NCI-H1694 (cell line): ENCODE measurements around the gene CEP68.
"Not testable (repeated sequence)": the region's sequence is repeated elsewhere in the genome, so short reads cannot be mapped to it uniquely, and the experiment has no call there.

Source experiments
- DNase-seq: peaks from one replicate; lab custom pipeline; 2025; lab: John Stamatoyannopoulos, UW

The CEP68 gene

DNA sequence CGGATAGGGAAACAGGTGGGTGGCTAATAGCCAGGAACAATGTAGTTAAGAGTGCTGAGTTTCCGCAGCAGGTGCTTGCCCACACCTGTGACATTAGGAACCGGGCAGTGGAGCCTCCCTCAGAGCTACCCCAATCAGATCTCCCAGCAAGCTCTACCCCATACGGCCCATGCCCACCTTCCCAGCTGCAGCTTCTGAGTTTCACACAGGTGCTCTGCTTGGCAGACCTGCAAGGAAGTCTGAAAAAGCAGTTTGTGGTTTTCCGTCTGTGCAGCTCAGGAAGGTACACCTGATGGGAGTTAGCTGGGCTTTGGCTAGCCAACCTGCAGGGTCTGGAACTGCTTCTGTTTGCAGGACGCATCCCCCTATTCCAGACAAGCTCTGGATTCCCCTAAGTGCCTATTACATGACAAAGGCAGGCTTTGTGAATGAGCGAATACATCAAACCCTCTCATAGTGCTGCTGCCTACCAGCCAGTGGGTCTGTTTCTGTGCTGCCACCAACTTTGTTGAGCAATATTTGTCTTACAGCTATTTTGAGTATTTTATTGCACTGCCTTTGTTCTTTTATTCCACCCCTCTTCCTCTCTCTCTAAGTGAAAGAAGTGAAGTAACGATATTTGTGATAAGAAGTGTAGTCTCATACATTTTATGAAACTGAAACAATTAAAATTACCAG is 24.7 kb upstream of the CEP68 start:
- DNase-seq, result no peak

DNA sequence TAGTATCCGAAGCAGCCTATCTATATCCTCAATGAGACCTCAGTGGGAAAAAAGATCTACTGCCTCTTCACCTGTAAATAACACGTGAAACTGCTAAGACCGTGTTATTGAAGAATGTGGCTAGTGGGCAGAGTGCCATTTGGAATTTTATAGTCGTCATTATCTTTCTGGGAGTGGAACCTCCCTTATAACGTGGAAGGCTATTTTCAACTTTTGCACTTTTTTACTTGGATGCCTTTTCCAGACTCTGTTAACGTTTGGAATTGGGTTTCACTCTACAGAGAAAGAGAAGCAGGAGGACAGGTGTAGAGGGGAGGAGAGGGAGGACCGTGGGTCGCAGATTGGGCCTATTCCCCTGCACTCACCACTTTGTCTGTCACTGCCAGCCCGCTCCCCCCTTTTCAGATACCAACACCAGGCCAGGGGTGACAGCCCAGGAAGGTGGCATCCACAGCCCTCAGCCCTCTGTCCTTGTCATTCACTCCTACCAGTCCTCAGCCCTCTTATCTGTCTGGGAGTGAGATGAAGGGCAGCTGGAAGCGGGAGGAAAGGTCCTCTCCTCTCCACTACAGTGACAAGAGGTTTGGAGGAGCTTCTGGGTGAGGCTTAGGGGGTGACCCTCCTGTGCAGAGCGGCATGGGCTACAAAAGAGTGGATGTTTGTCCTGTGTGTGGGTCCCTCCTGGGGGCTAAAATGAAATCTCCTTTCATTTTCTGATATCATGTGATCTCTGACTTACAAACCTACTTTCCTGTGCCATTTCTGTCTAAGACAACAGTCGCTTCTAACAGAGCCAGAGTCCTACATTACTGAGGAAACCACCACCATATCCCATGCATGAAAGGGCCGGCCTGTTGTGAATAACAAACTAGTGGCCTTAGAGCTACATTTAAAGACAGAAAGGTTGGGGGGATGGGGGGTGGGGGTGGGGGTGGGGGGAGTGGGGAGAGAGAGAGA is 23.9 kb upstream of the CEP68 start:
- no peak for DNase-seq

DNA sequence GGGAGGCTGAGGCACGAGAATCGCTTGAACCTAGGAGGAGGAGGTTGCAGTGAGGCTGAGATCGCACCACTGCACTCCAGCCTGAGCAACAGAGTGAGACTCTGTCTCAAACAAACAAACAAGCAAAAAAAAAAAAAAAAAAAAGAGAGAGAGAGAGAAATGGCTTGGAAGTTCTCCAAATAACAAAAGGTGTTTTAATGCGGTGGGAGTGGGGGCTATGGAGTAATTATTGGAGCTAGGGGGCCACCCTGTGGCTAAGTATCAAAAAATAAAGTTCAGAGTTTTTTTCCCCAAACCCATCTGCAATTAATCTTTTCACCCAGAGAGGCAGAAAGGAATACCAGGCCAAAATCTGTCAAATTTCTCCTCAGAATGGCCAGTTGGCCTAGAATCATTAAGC is 23.0 kb upstream of the CEP68 start:
- peak; percentile 60 for DNase-seq

DNA sequence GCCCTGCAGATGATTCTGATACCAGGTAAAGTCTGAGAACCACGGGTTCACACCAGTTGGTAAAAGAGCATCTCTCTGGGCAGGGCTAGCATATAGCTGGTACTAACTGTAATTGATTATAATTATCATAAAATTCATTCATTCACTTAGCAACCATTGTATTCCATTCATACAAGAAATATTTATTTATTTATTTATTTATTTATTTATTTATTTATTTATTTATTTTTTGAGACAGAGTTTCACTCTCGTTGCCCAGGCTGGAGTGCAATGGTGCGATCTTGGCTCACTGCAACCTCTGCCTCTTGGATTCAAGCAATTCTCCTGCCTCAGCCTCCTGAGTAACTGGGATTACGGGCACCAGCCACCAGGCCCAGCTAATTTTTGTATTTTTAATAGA is 22.5 kb upstream of the CEP68 start:
- DNase-seq, result not testable (repeated sequence)

DNA sequence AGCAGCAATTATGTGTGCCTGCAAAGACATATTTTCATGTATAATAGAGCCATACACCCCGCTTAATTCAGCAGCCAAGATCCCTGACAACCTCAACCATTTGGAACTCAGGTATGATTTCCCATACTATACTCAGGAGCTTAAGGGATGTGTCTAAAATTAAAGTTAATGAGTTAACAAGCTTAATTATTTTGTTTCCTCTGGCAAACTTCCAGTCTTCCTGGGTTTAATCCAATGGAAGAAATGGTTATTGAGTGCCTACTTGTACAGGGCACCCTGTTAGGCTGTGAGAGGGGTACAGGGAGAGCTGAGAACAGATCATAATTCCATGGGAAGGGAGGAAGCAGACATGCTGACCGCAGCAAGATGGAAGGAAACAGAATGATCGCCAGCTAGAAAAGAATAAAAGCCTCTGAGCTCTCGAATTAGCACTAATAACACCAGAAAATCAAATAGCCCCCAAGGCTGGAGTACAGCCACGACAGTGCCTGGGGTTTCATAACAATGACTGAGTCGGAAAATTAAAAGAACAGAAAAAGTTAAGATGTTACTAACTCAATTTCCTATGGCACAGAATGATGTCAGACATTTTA is 20.8 kb upstream of the CEP68 start:
- no peak for DNase-seq

DNA sequence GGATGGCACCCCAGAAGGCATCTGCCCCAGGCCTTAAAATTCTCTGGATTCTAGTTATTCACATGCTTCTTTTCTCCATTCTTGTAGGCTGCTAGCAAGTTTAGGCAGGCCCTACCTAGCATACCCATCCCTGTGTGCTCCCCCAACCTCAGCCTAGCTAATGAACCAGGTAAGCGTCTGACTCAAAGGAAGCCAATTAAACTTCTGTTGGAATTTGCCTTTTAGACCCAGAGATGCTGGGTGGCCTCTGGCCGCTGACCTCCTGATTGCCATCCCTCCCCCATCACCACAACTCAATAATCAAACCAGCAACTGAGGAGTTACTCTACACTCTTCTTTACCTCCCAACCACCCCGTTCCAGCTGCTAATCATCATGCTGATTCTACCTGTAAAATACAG is 19.0 kb upstream of the CEP68 start:
- DNase-seq, result no peak

DNA sequence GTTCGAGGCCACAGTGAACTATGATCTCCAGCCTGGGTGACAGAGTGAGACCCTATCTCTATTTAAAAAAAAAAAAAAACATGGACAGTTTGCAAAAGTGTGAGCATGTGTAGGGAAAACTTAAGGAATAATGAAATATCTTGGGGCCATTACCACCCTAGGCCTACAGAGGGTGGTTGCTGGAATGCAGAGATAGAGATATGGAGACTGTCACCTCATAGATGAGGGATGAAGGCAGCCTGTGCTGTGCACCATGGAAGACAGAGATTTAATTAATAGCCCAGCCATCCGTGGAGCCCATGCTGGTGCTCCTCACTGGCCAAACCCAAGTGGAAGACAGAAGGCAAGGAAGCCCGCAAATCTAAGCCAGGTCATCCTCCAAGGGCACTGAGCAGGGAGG is 16.6 kb upstream of the CEP68 start:
- DNase-seq, result no peak

DNA sequence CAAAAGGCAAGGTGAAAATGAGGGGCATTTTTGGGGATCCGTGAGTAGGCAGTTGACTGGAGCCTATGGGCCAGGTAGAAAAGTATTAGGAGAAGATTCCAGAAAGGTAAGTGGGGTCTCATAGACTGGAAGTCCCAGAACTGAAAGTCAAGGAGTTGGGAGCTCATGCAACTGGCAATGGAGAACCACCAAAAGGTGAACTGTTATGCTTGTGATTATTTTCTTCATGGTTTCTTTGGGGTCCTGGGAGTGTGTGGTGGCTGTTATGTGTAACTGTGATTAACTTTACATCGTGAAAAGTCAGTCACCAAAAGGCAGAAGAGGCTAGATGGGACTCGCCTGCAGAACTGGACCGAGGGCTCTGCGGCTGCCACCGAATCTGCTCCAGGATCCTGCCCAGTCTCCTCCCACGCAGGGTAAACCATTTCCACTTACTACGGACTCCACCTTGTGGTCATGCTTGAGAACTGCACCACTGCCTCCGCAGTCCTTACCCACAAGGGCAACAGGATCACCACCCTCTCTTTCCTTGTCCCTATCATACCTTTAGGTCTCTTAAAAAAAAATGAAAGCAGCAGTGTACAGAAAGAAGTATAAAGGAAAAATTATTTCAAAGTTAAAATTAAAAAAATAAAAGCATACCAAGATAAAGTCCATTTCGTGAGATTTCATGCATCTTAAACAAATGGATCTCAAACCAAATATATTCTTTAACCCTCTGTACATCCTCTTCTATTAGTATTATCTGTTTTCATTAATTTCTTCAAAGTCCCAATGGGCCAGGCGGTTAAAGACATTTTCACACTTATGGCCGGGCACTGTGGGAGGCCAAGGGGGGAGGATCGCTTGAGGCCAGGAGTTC is 15.6 kb upstream of the CEP68 start:
- peak; percentile 70 for DNase-seq

DNA sequence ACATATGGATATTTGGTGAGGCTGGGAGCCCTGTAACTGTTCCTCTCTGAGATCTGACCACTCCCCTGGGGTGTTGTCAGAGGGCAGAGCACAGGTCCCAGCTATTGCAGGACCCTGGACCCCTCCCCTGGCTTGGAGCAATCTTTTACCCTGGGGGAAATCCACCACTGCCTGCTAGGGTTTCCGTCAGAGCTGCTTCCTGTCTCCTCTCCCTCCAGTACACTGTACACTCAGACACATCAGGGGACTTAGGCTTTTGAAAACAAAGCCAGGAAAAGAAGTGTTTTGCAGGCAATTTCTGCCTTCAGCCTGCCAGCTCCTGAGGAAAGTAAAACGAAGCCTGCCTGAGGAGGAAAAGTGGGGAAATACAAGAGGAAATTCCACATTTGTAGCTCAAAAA is 13.2 kb upstream of the CEP68 start:
- no peak for DNase-seq

DNA sequence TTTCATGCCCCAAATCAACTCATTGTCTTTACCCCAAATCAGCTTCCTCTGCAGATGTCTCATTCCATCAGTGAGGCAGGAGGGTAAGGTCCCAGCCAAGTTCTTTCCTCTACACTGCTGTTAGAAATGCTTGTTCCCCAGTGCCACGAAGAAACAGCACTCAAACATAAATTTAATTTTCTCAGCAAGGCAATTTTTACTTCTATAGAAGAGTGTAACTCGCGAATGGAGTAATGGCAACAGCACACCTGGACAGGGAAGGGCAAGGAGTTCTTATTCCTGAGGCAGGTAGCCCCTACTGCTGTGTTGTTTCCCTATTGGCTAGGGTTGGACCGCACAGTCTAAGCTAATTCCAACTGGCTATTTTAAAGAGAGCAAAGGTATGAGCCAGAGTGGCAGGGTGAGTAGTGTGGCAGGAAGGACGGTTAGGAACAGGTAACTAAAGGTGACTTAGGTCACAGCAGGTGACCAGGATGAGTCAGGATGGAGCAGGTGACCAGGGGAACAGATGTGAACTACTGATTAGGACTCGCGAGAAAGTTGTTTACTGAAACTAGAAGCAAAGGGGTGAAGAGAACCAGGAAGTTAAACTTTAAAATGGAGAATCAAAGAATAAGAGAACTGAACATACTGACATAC is 12.0 kb upstream of the CEP68 start:
- no peak for DNase-seq

DNA sequence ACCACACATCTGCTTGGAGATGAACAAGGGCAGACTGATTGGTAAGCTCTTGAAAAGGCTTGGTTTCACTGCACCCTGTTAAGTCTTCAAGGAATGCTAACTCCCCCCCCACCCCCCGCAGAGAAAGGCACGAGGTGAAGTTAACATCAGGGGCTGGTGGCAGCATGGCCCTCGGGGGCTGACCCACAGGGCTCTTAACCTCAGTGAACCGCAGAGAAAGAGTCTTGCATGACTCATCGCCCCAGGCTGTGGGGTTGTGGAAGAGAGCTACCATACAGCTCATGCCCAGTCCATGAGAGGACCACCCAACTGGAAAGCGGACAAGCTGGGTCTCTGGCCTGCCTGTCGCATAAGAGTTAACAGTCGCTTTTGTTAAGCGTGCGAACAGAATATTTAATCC is 10.6 kb upstream of the CEP68 start:
- DNase-seq, result no peak

DNA sequence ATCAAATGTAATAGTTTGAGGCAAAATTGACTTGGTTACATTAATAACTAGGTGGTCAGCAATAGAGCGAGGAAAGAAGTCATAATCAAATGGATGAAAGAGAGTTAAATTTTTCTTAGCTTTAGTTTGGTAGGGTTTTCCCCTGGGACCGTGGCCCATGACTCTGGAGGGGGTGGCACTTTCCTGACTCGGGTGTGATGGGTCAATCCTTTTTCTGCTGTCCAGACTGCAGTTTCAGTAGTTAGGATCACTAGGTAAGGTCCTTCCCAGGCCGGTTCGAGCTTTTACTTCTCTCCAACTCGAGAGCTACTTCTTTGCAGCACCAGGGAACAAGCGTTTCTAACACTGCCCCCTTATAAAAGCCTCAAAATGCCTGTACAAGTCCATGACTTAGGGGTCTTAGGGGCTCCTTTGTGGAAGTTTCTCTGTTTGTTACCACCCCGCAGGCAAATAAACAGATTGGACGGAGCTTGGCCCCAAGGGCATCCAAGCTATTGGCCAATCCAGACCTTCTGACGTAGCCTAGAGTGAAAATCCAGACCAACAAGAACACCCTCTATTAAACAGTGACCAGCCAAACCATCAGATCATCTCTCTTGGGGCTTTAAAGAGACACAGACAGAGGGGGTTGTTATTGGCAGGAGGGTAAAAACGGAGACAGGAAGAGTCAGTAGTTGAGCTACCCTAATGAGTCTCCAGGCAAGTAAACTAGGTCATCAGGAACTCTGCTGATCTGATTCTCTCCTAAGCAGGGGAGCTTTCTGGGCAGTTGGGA is 9.4 kb upstream of the CEP68 start:
- DNase-seq, result no peak

DNA sequence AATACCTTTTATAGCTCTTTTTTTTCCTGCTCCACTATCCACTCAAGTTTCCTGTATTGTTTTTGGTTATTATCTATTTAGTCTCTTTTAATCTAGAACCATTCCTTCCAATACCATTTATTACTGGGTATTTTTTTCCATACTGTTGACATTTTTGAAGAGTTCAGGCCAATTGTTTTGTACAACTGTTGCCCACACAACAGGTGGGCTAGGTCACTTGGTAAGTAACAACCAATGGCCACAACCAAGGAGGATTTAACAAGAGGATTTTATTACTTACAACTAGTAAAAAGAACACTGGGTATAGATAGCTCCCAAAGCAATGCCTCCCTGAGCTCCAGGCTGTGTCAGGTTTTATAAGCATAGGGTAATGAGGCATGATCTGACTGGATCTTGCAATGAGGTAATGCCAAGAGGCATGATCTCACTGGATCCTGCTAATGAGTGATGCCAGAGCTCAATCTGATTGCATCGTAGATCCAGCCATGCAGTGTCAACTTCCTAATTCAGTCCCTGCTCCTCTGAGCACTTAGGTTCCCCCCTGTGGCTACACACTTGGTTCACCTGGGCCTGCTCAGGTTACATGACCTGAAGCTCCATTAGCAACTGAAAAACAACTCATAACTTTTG is 7.1 kb upstream of the CEP68 start:
- DNase-seq, result no peak

DNA sequence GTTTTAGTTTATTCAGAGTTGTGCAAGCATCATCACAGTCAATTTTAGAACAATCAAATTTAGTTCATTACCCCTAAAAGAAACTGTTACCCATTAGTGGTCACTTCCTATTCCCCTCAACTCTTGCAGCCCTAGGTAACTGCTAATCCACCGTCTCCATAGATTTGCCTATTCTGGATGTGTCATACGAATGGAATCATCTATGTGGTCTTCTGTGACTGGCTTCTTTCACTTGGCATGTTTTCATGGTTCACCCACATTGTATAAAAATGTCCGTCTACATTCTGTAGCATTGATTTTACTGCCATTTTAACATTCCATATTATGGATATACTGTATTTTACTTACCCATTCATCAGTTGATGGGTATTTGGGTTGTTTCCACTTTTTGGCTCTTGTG is 5.3 kb upstream of the CEP68 start:
- DNase-seq, result no peak

DNA sequence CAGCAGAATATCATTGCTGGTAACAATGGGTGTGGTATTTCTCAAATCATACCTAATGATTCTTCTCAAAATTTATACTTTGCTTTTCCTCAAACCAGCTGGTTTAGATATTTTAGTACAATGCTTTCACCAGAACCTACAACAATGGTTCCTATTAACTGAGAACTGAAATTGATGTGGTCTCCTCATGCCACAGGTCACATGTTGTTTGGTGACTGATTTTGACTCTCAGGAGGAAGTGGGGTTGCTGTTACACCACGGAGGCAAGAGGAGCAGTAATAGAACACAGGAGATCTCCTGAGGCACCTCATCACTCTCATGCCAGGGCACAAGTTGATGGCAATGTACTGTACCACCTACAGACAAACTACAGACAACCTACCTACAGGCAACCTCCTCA is 3.0 kb upstream of the CEP68 start:
- DNase-seq, result no peak

DNA sequence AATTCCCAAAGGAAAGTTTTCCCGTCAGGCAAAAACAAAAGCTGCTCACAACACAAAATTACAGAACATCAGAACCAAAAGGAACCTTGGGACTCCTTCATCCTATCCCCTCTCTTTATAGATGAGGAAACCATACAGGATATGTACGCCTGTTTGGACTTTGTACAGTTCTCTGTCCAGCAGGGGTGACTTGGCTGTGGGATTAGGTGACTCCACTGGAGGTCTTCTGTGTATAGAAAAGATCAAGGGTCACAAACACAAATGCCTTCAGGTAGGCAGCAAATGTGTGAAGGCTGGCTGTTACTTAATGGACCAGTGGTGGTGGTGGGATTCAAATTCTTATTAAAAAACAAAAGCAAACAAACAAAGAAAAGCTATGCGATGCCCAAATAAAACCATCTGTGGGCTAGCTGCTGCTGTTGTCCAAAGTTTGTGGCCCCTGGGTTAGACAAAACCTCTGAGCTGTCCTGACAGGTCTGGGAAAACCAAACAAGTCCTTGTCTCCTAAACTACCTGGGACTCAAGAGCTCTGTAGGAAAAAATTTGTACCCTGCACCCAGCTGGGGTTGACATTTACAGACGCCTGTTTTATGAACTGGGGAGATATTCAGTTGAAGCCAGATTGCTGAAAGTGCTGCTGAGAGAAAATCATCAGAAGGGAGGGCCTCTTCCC is 1.3 kb upstream of the CEP68 start:
- DNase-seq, result no peak

DNA sequence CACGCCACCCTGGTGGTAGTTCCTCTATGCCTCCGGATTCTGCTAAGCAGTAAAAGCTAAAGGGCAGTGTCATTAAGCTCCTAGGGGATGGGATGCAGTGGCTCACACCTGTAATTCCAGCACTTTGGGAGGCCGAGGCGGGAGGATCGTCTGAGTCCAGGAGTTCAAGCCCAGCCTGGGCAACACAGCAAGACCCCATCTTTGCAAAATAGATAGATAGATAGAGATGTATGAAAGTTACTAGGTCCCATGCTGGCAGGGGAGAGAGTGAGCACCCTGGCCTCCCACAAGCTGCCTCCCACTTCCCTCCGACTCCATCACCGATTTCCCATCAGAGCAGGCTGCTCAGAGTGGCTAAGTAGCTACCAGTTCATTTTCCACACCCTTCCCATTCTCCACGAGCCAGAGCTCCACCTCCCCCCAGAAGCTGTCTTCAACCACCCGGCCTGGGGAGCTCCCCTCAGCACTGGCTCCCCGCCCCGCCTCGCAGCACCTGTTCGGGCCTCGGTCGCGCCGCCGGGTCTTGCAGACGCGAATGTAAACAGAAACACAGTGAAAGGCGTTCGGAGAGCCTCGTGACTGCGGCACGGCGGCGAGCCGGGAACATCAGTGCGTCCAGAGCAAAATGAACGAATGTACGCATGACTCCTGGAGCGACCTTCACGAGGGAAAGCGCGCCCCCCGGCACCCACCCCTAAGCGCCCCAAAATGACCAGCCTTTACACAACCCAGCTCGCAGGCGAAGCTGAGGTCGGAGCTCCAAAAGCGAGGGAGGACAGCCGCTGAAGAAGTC is 598 bp upstream of the CEP68 start:
- no peak for DNase-seq

DNA sequence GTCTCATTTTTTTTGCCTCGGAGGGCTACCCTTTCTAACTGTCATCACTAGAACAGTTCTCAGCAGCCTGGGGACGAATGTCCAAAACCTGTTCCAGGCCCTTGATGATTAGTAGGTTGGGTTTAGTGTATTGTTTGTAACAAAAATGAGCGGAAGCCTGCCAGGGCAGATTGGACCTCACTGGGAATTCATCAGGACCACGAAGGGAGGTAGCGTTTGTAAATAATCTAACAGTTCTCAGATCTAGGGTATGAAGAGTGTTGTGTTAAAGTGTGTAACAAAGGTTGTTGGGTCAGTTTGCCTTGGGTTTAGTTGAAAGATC is 799 bp downstream of the CEP68 start:
- DNase-seq, result no peak

DNA sequence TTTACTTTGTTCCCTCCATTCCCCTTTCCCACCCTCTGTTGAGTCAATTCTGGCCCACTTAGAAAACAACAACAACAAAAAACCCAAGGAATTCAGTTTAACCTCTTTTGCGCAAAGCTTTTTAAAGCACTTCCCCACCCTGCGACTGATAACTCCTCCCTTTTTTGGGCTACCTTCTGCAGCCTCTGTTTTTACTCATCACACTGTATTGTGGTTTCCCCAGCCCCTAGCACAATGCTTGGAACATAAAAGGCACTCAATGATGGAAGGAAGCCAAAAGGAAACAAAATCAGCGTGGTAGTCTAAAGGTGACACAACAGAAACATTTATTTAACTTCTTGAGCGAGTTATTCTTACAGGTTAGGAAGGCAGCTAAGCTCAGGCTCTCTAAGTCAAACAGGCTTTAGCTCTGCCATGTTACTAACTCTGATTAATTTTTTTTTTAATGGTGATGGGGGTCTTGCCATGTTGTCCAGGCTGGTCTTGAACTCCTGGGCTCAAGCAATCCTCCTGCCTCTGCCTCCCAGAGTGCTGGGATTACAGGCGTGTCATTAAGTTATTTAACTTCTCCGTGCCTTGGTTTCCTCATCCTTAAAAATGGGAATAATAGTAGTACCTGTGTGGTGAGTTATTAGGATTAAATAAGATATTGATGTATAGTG is 1.3 kb downstream of the CEP68 start:
- no peak for DNase-seq
